GM12891 (cell line): Measurements from ENCODE around the gene FLYWCH1.

Experiments
- POLR2A ChIP-seq: IDR thresholded peaks from 2 replicates; pipeline ENCODE4 v1.6.1; 2011; ENCODE audit warnings: low read depth, low read length, control low read depth
- POLR2AphosphoS5 ChIP-seq: IDR thresholded peaks from 2 replicates; pipeline ENCODE4 v1.6.1; 2011; ENCODE audit warnings: low read depth, low read length, control low read depth
- POU2F2 ChIP-seq: IDR thresholded peaks from 2 replicates; pipeline ENCODE4 v1.6.1; 2011; ENCODE audit warnings: low read depth, mild to moderate bottlenecking, control low read depth, low read length, moderate library complexity

DNA sequence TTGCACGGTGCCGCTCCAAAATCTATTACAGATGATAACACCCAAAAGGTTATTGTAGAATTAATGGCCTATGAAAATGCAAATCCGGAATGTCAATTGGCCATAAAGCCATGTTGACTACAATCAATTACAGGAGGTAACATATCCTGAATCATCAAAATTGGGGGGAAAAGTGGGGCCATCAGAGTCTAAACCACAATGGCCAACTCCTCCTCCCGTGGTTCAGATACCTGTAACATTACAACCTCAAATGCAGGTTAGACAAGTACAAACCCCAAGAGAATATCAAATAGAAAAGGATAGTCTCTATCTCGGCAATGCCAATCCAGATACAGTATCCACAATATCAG lies 14.9 kb downstream of the FLYWCH1 start:
- no peak for TF ChIP-seq POLR2A
- no peak for TF ChIP-seq POLR2AphosphoS5
- no peak for TF ChIP-seq POU2F2
